NB4 (cell line): ENCODE data around the gene BTBD19.

Source experiments
- CTCF ChIP-seq: IDR thresholded peaks from one replicate; pipeline ENCODE4 v1.5.1; 2012; ENCODE audit warnings: low read depth, low read length
- MAX ChIP-seq: IDR thresholded peaks from 2 replicates; pipeline ENCODE4 v1.6.1; 2011; ENCODE audit warnings: low read depth, low read length
- MYC ChIP-seq: IDR thresholded peaks from 2 replicates; pipeline ENCODE4 v1.6.1; 2011; ENCODE audit warnings: low read depth, low read length
- POLR2A ChIP-seq: IDR thresholded peaks from 2 replicates; pipeline ENCODE4 v1.6.1; 2011; ENCODE audit warnings: mild to moderate bottlenecking; ENCODE audit not compliant: insufficient read length; ENCODE audit errors: extremely low read depth

- no peak for TF ChIP-seq CTCF
- TF ChIP-seq MAX: peak; percentile 94
- peak; percentile 78 for TF ChIP-seq MYC
- peak; percentile 36 for TF ChIP-seq POLR2A
Measured at GRCh38 chr1:44807364-44808062, 810 bp upstream of the BTBD19 start.
